B cell (primary cell): Measurements from ENCODE around the gene STAM.

Experiments
- CTCF ChIP-seq: fragments of 200-600 bp; IDR thresholded peaks from one replicate; pipeline ENCODE4 v1.8.0; 2022; ENCODE audit warnings: antibody characterized with exemption, mild to moderate bottlenecking
- EZH2 ChIP-seq: IDR thresholded peaks from 2 replicates; pipeline ENCODE4 v1.6.1; 2012; ENCODE audit warnings: borderline replicate concordance, low read depth, mild to moderate bottlenecking, moderate library complexity, low read length; ENCODE audit not compliant: insufficient read depth, poor library complexity, severe bottlenecking

- TF ChIP-seq CTCF: no peak
- TF ChIP-seq EZH2: no peak
Observed at GRCh38 chr10:17731331-17732020, 87.5 kb downstream of the STAM start.
